Measurements from ENCODE around the gene DIP2B. TPM values are rescaled to one million over a fixed set of nuclear protein-coding genes. Genes with fewer than 3 reads are reported as not detected.

DIP2B gene
- total RNA-seq, 2 experiments from 2014 or later: 17.0 to 24.1 TPM

GRCh38 chr12:50621399-50622300 lies 116.9 kb downstream of the DIP2B start:
- no peak overlapping the region for H3K4me2 ChIP-seq (ENCODE audit: low read length)
- no peak overlapping the region for H3K4me3 ChIP-seq (ENCODE audit: low read depth, low read length, poor library complexity, severe bottlenecking)
- H3K79me2 ChIP-seq (ENCODE audit: insufficient read depth, low read depth, low read length): no peaks in the 10 kb centered on the region; the same call in 1 of the 2 replicates
- DNase-seq (ENCODE audit: low spot score): no peak
- BruUV-seq (replicated peaks): no TSS peak
- H3K36me3 ChIP-seq (ENCODE audit: insufficient read depth, low read length): peaks cover 1% of the 10 kb centered on the region; the same call in 1 of the 2 replicates
- H2AFZ ChIP-seq (ENCODE audit: low read length): no peak overlapping the region
- ChIA-PET POLR2A (interaction anchor here (1.3 kb wide), 1 partner anchor 10 kb away, joined by 6 read pairs; no protein-coding TSS in a partner anchor), CTCF (ENCODE audit: unreplicated experiment) (no interaction called here)
- no peaks in the 10 kb centered on the region for H4K20me1 ChIP-seq (ENCODE audit: insufficient read depth, low read length)
- H3K27ac ChIP-seq (ENCODE audit: low read depth, low read length, poor library complexity, severe bottlenecking): no peak overlapping the region
- no peaks in the 10 kb centered on the region for H3K9me2 ChIP-seq (ENCODE audit: insufficient read depth, low read length)
- H3K4me1 ChIP-seq (ENCODE audit: insufficient read depth, low read length, poor library complexity, severe bottlenecking): peaks cover 23% of the 10 kb centered on the region
- intact Hi-C loops (cut with micrococcal nuclease; ENCODE audit: unreplicated experiment): loop anchor here (5.0 kb wide), 1 partner anchor 49 kb away; no protein-coding TSS in a partner anchor
- H3K9me3 ChIP-seq (ENCODE audit: low read length): no peaks in the 10 kb centered on the region
- no peak for TF ChIP-seq CTCF (conservative IDR thresholded peaks at IDR 0.05; ENCODE audit: low read length)
- TF ChIP-seq EZH2phosphoT487 (IDR thresholded peaks at IDR 0.05; ENCODE audit: borderline replicate concordance, low read depth, low read length): no peak

GRCh38 chr12:50625029-50625925 lies 120.5 kb downstream of the DIP2B start:
- no TSS peak for BruUV-seq (replicated peaks)
- ChIA-PET CTCF (ENCODE audit: unreplicated experiment) (no interaction called here), POLR2A (interaction anchor here (0.5 to 0.7 kb wide), 2 partner anchors 13 to 14 kb away, joined by 3 to 4 read pairs; no protein-coding TSS in a partner anchor)
- H3K4me3 ChIP-seq (ENCODE audit: low read depth, low read length, poor library complexity, severe bottlenecking): no peak overlapping the region
- DNase-seq (ENCODE audit: low spot score): peak; percentile 23
- H3K27ac ChIP-seq (ENCODE audit: low read depth, low read length, poor library complexity, severe bottlenecking): peak overlapping the region; percentile 2
- intact Hi-C loops (cut with micrococcal nuclease; ENCODE audit: unreplicated experiment): no loop called here
- peaks cover 23% of the 10 kb centered on the region for H3K4me1 ChIP-seq (ENCODE audit: insufficient read depth, low read length, poor library complexity, severe bottlenecking)
- no peaks in the 10 kb centered on the region for H3K9me3 ChIP-seq (ENCODE audit: low read length)
- no peaks in the 10 kb centered on the region for H3K9me2 ChIP-seq (ENCODE audit: insufficient read depth, low read length)
- no peaks in the 10 kb centered on the region; the same call in 1 of the 2 replicates for H3K79me2 ChIP-seq (ENCODE audit: insufficient read depth, low read depth, low read length)
- H3K36me3 ChIP-seq (ENCODE audit: insufficient read depth, low read length): peaks cover 12% of the 10 kb centered on the region
- TF ChIP-seq EZH2phosphoT487 (IDR thresholded peaks at IDR 0.05; ENCODE audit: borderline replicate concordance, low read depth, low read length): no peak
- no peaks in the 10 kb centered on the region for H4K20me1 ChIP-seq (ENCODE audit: insufficient read depth, low read length)
- H3K4me2 ChIP-seq (ENCODE audit: low read length): peak overlapping the region; percentile 57
- peak overlapping the region; percentile 30; the same call in 1 of the 2 replicates for H2AFZ ChIP-seq (ENCODE audit: low read length)

GRCh38 chr12:50626026-50626425 lies 121.2 kb downstream of the DIP2B start:
- Histone ChIP-seq H3K4me2 (ENCODE audit: low read length) (peak overlapping the region; percentile 57), H2AFZ (ENCODE audit: low read length) (no peak overlapping the region), H3K4me3 (ENCODE audit: low read depth, low read length, poor library complexity, severe bottlenecking) (no peak overlapping the region), H4K20me1 (ENCODE audit: insufficient read depth, low read length) (no peaks in the 10 kb centered on the region), H3K9me3 (ENCODE audit: low read length) (no peaks in the 10 kb centered on the region), H3K27ac (ENCODE audit: low read depth, low read length, poor library complexity, severe bottlenecking) (no peak overlapping the region), H3K4me1 (ENCODE audit: insufficient read depth, low read length, poor library complexity, severe bottlenecking) (peaks cover 23% of the 10 kb centered on the region), H3K79me2 (ENCODE audit: insufficient read depth, low read depth, low read length) (no peaks in the 10 kb centered on the region; the same call in 1 of the 2 replicates), H3K9me2 (ENCODE audit: insufficient read depth, low read length) (no peaks in the 10 kb centered on the region), H3K36me3 (ENCODE audit: insufficient read depth, low read length) (peaks cover 15% of the 10 kb centered on the region)
- ChIA-PET POLR2A (interaction anchor here (0.5 to 0.7 kb wide), 2 partner anchors 13 to 14 kb away, joined by 3 to 4 read pairs; no protein-coding TSS in a partner anchor), CTCF (ENCODE audit: unreplicated experiment) (no interaction called here)
- no TSS peak for BruUV-seq (replicated peaks)
- intact Hi-C loops (cut with micrococcal nuclease; ENCODE audit: unreplicated experiment): no loop called here
- DNase-seq (ENCODE audit: low spot score): no peak
- TF ChIP-seq EZH2phosphoT487 (IDR thresholded peaks at IDR 0.05; ENCODE audit: borderline replicate concordance, low read depth, low read length) (no peak), CTCF (conservative IDR thresholded peaks at IDR 0.05; ENCODE audit: low read length) (no peak)
